Vagina (tissue), 2 donors: ENCODE results near the gene ST8SIA1. TPM values are rescaled to one million over a fixed set of nuclear protein-coding genes. Genes with fewer than 3 reads are reported as not detected.

ENCODE experiments used
- DNase-seq, 2 donors: peaks; one replicate each; pipeline ENCODE4 v3.0.0-alpha.2; 2017; ENCODE audit errors: extremely low spot score in 2 of 2
- H3K27ac ChIP-seq: fragments of 200-600 bp; sonication (generic); one replicate; pipeline ENCODE4 v1.5.1; 2019
- H3K27me3 ChIP-seq: fragments of 200-600 bp; sonication (generic); one replicate; pipeline ENCODE4 v1.5.1; 2019
- H3K36me3 ChIP-seq, 2 donors: fragments of 200-600 bp; sonication (generic); one replicate each; pipeline ENCODE4 v1.5.1; 2017 to 2019
- H3K4me1 ChIP-seq: fragments of 200-600 bp; sonication (generic); one replicate; pipeline ENCODE4 v1.5.1; 2019
- H3K4me3 ChIP-seq, 2 donors: fragments of 200-600 bp; sonication (generic); 1 replicate in 1 of 2; 2 replicates in 1 of 2; pipeline ENCODE4 v1.5.1; 2016 to 2019
- H3K9me3 ChIP-seq: fragments of 200-600 bp; sonication (generic); one replicate; pipeline ENCODE4 v1.5.1; 2019
- CTCF ChIP-seq, 3 experiments: fragments of 450-650 bp in 2 of 3; fragments of 200-600 bp in 1 of 3; sonication (generic) in 1 of 3; IDR thresholded peaks; one replicate each; pipeline ENCODE4 v1.5.1; 2017 to 2019; ENCODE audit warnings: antibody characterized with exemption in 3 of 3, mild to moderate bottlenecking in 2 of 3, moderate library complexity in 2 of 3
- POLR2A ChIP-seq, 2 donors: fragments of 450-650 bp; IDR thresholded peaks; one replicate each; pipeline ENCODE4 v1.6.1; 2017; ENCODE audit warnings: antibody characterized with exemption in 2 of 2, mild to moderate bottlenecking in 2 of 2, moderate library complexity in 2 of 2
- POLR2AphosphoS5 ChIP-seq, 2 donors: sonication (generic); formaldehyde crosslinking; IDR thresholded peaks; one replicate each; pipeline ENCODE4 v1.9.0; 2017; ENCODE audit warnings: antibody characterized with exemption in 2 of 2, mild to moderate bottlenecking in 2 of 2, low read depth in 1 of 2; ENCODE audit not compliant: insufficient read depth in 1 of 2
- intact Hi-C: fragments of 100-400 bp; cut with DNase I; formaldehyde crosslinking; loops from one replicate; pipeline ENCODE4 v1.15.1; 2023
- total RNA-seq: library from RNA; depleted of rRNA; stranded (reverse); fragments of >200 nt; gene quantifications from one replicate; pipeline ENCODE4 v1.2.3, GENCODE V29; 2016

Gene ST8SIA1
- total RNA-seq, 1 donor from 2014 or later = 5.2 TPM

GRCh38 chr12:22246217-22246846, 88.2 kb downstream of the ST8SIA1 start:
- Histone ChIP-seq H3K4me3 (no peak overlapping the region), H3K4me1 (no peaks in the 10 kb centered on the region), H3K9me3 (no peaks in the 10 kb centered on the region), H3K27ac (no peak overlapping the region), H3K27me3 (no peaks in the 10 kb centered on the region), H3K36me3 (no peaks in the 10 kb centered on the region)
- TF ChIP-seq POLR2AphosphoS5 (IDR thresholded peaks at IDR 0.05; ENCODE audit: insufficient read depth in 1 of 2, low read depth in 1 of 2) = no peak
- TF ChIP-seq CTCF (IDR thresholded peaks at IDR 0.05) = no peak
- no peak for TF ChIP-seq POLR2A (IDR thresholded peaks at IDR 0.05)
- DNase-seq = no peak
- intact Hi-C loops = no loop called here

GRCh38 chr12:22242726-22243125, 91.8 kb downstream of the ST8SIA1 start:
- H3K9me3 ChIP-seq = no peaks in the 10 kb centered on the region
- DNase-seq = no peak
- H3K27me3 ChIP-seq = no peaks in the 10 kb centered on the region
- TF ChIP-seq POLR2A (IDR thresholded peaks at IDR 0.05) (no peak), CTCF (IDR thresholded peaks at IDR 0.05) (no peak), POLR2AphosphoS5 (IDR thresholded peaks at IDR 0.05; ENCODE audit: insufficient read depth in 1 of 2, low read depth in 1 of 2) (no peak)
- intact Hi-C loops = no loop called here
- H3K4me3 ChIP-seq = no peak overlapping the region
- no peaks in the 10 kb centered on the region for H3K4me1 ChIP-seq
- H3K27ac ChIP-seq = no peak overlapping the region
- no peaks in the 10 kb centered on the region for H3K36me3 ChIP-seq

GRCh38 chr12:22238211-22238610, 96.3 kb downstream of the ST8SIA1 start:
- Histone ChIP-seq H3K4me1 (no peaks in the 10 kb centered on the region), H3K9me3 (no peaks in the 10 kb centered on the region), H3K4me3 (no peak overlapping the region), H3K27me3 (no peaks in the 10 kb centered on the region), H3K36me3 (no peaks in the 10 kb centered on the region), H3K27ac (no peak overlapping the region)
- TF ChIP-seq POLR2A (IDR thresholded peaks at IDR 0.05) = no peak
- no peak for TF ChIP-seq POLR2AphosphoS5 (IDR thresholded peaks at IDR 0.05; ENCODE audit: insufficient read depth in 1 of 2, low read depth in 1 of 2)
- no peak for DNase-seq
- intact Hi-C loops = no loop called here

GRCh38 chr12:22234561-22234960, 99.9 kb downstream of the ST8SIA1 start:
- no peak for TF ChIP-seq POLR2A (IDR thresholded peaks at IDR 0.05)
- TF ChIP-seq POLR2AphosphoS5 (IDR thresholded peaks at IDR 0.05; ENCODE audit: insufficient read depth in 1 of 2, low read depth in 1 of 2) = no peak
- no peak for TF ChIP-seq CTCF (IDR thresholded peaks at IDR 0.05)
- no peak for DNase-seq
- intact Hi-C loops = no loop called here
- H3K27me3 ChIP-seq = no peaks in the 10 kb centered on the region
- no peaks in the 10 kb centered on the region for H3K4me1 ChIP-seq
- H3K9me3 ChIP-seq = no peaks in the 10 kb centered on the region
- H3K27ac ChIP-seq = no peak overlapping the region
- H3K4me3 ChIP-seq = no peak overlapping the region
- no peaks in the 10 kb centered on the region for H3K36me3 ChIP-seq

- TF ChIP-seq POLR2A (IDR thresholded peaks at IDR 0.05) = no peak
- no peaks in the 10 kb centered on the region for H3K36me3 ChIP-seq
- intact Hi-C loops = no loop called here
Observed at GRCh38 chr12:22231836-22232235, 102.7 kb downstream of the ST8SIA1 start.

GRCh38 chr12:22231078-22231477, 103.4 kb downstream of the ST8SIA1 start:
- TF ChIP-seq POLR2AphosphoS5 (IDR thresholded peaks at IDR 0.05; ENCODE audit: insufficient read depth in 1 of 2, low read depth in 1 of 2) (no peak), CTCF (IDR thresholded peaks at IDR 0.05) (no peak), POLR2A (IDR thresholded peaks at IDR 0.05) (no peak)
- Histone ChIP-seq H3K36me3 (no peaks in the 10 kb centered on the region), H3K9me3 (no peaks in the 10 kb centered on the region), H3K27me3 (no peaks in the 10 kb centered on the region), H3K27ac (no peak overlapping the region), H3K4me3 (no peak overlapping the region), H3K4me1 (no peaks in the 10 kb centered on the region)
- intact Hi-C loops = no loop called here
- DNase-seq = no peak

More at GRCh38 chr12:22231836-22232235, 102.7 kb downstream of the ST8SIA1 start:
- no peaks in the 10 kb centered on the region for H3K9me3 ChIP-seq
- H3K4me1 ChIP-seq = no peaks in the 10 kb centered on the region
- DNase-seq = no peak
- H3K27ac ChIP-seq = no peak overlapping the region
- H3K4me3 ChIP-seq = no peak overlapping the region
- no peaks in the 10 kb centered on the region for H3K27me3 ChIP-seq
